GM23338 (cell line): ENCODE data around the gene FKBP5. TPM values are rescaled to one million over a fixed set of nuclear protein-coding genes. Genes with fewer than 3 reads are reported as not detected.

Experiments
- ATAC-seq: fragments of 200-7000 bp; cut with Tn5 transposase; 3 replicates; pipeline ENCODE4 v1.9.1; 2020
- DNase-seq: peaks from one replicate; pipeline ENCODE4 v3.0.0-alpha.2; 2015; ENCODE audit warnings: low spot score
- H2AFZ ChIP-seq: fragments of 200-600 bp; sonication (generic); 2 replicates; pipeline ENCODE4 v1.8.0; 2016; ENCODE audit warnings: antibody characterized with exemption, mild to moderate bottlenecking, moderate library complexity
- H3F3A ChIP-seq: fragments of 200-600 bp; sonication (generic); replicated peaks from 2 replicates; pipeline ENCODE4 v1.8.0; 2017; ENCODE audit warnings: antibody characterized with exemption, mixed run types, low read depth
- H3K27ac ChIP-seq: fragments of 200-600 bp; sonication (generic); 2 replicates; pipeline ENCODE4 v1.6.1; 2016; ENCODE audit warnings: low read depth
- H3K27me3 ChIP-seq: fragments of 200-600 bp; sonication (generic); 2 replicates; pipeline ENCODE4 v1.8.0; 2016; ENCODE audit warnings: mild to moderate bottlenecking, mixed run types, moderate library complexity; ENCODE audit not compliant: insufficient read depth
- H3K36me3 ChIP-seq: fragments of 200-600 bp; sonication (generic); 2 replicates; pipeline ENCODE4 v1.8.0; 2016; ENCODE audit warnings: mild to moderate bottlenecking; ENCODE audit not compliant: insufficient read depth
- H3K4me1 ChIP-seq: fragments of 200-600 bp; sonication (generic); 2 replicates; pipeline ENCODE4 v1.8.0; 2016; ENCODE audit warnings: mild to moderate bottlenecking, moderate library complexity; ENCODE audit not compliant: insufficient read depth
- H3K4me2 ChIP-seq: fragments of 200-600 bp; sonication (generic); 2 replicates; pipeline ENCODE4 v1.7.1; 2017; ENCODE audit warnings: mixed run types
- H3K4me3 ChIP-seq: fragments of 200-600 bp; sonication (generic); 2 replicates; pipeline ENCODE4 v1.6.1; 2016; ENCODE audit warnings: mixed run types
- H3K79me2 ChIP-seq: fragments of 200-600 bp; sonication (generic); replicated peaks from 2 replicates; pipeline ENCODE4 v1.8.0; 2017; ENCODE audit warnings: mild to moderate bottlenecking; ENCODE audit not compliant: insufficient read depth
- H3K9me2 ChIP-seq: fragments of 200-600 bp; sonication (generic); 2 replicates; pipeline ENCODE4 v1.8.0; 2017; ENCODE audit not compliant: insufficient read depth
- H4K20me1 ChIP-seq: fragments of 200-600 bp; sonication (generic); replicated peaks from 2 replicates; pipeline ENCODE4 v1.8.0; 2017; ENCODE audit warnings: mild to moderate bottlenecking; ENCODE audit not compliant: insufficient read depth
- H3K27ac Mint-ChIP-seq: 2 replicates; pipeline ENCODE4 v1.8.0; 2020; ENCODE audit warnings: inconsistent platforms, mild to moderate bottlenecking, moderate library complexity, mixed read lengths
- H3K27me3 Mint-ChIP-seq: 3 replicates; pipeline ENCODE4 v1.8.0; 2022; ENCODE audit warnings: low read depth, mild to moderate bottlenecking, moderate library complexity, mixed read lengths, inconsistent platforms; ENCODE audit not compliant: insufficient read depth, poor library complexity
- H3K36me3 Mint-ChIP-seq: 3 replicates; pipeline ENCODE4 v1.8.0; 2021; ENCODE audit warnings: low read depth, mild to moderate bottlenecking, inconsistent platforms, moderate library complexity, mixed read lengths
- H3K4me1 Mint-ChIP-seq: 3 replicates; pipeline ENCODE4 v1.8.0; 2020; ENCODE audit warnings: mild to moderate bottlenecking, inconsistent platforms, mixed read lengths
- H3K4me3 Mint-ChIP-seq: 3 replicates; pipeline ENCODE4 v1.8.0; 2021; ENCODE audit warnings: moderate library complexity, mild to moderate bottlenecking, inconsistent platforms, mixed read lengths
- H3K9me3 Mint-ChIP-seq: 3 replicates; pipeline ENCODE4 v1.8.0; 2020; ENCODE audit warnings: moderate library complexity, mild to moderate bottlenecking, inconsistent platforms, mixed read lengths
- CREB1 ChIP-seq: fragments of 250-450 bp; sonication (Bioruptor Pico); IDR thresholded peaks from 2 replicates; pipeline ENCODE4 v1.5.0; 2020; ENCODE audit warnings: low read depth, mild to moderate bottlenecking, moderate library complexity
- CTCF ChIP-seq, 2 experiments: fragments of 200-600 bp in 1 of 2; sonication (generic) in 1 of 2; conservative IDR thresholded peaks; 2 replicates each; pipeline versions ENCODE4 v1.5.1 to v1.6.1; 2016 to 2017; ENCODE audit warnings: antibody characterized with exemption in 2 of 2, low read depth in 2 of 2, mild to moderate bottlenecking in 2 of 2, moderate library complexity in 1 of 2
- EZH2 ChIP-seq: fragments of 200-600 bp; sonication (generic); IDR thresholded peaks from one replicate; pipeline ENCODE4 v1.8.0; 2017; ENCODE audit warnings: antibody characterized with exemption, mild to moderate bottlenecking, low read depth; ENCODE audit not compliant: unreplicated experiment
- EZH2phosphoT487 ChIP-seq: fragments of 200-600 bp; sonication (generic); IDR thresholded peaks from one replicate; pipeline ENCODE4 v1.8.1; 2018; ENCODE audit warnings: antibody characterized with exemption; ENCODE audit not compliant: unreplicated experiment
- JUNB ChIP-seq: IDR thresholded peaks from one replicate; pipeline ENCODE4 v1.6.1; 2016; ENCODE audit warnings: antibody characterized with exemption; ENCODE audit not compliant: unreplicated experiment
- NANOG ChIP-seq: IDR thresholded peaks from 2 replicates; pipeline ENCODE4 v1.6.1; 2016; ENCODE audit warnings: antibody characterized with exemption, borderline replicate concordance
- POLR2AphosphoS5 ChIP-seq: IDR thresholded peaks from 2 replicates; pipeline ENCODE4 v1.6.1; 2016; ENCODE audit warnings: antibody characterized with exemption, low read depth
- STAT1 ChIP-seq: IDR thresholded peaks from one replicate; pipeline ENCODE4 v1.6.1; 2016; ENCODE audit warnings: antibody characterized with exemption; ENCODE audit not compliant: unreplicated experiment
- ZNF114 ChIP-seq: fragments of 250-450 bp; sonication (Bioruptor Pico); IDR thresholded peaks from 2 replicates; pipeline ENCODE4 v1.5.0; 2020; ENCODE audit warnings: mild to moderate bottlenecking, moderate library complexity
- ZNF331 ChIP-seq: fragments of 250-450 bp; sonication (Bioruptor Pico); IDR thresholded peaks from 2 replicates; pipeline ENCODE4 v1.5.0; 2020; ENCODE audit warnings: low read depth, mild to moderate bottlenecking, moderate library complexity
- polyA plus RNA-seq: library from polyadenylated mRNA; unstranded; fragments of >200 nt; fragmentation: Nextera tagmentation; extraction: Ambion mirVana; gene quantifications from 2 replicates; pipeline ENCODE4 v1.2.1, GENCODE V29; 2016
- total RNA-seq: library from RNA; depleted of rRNA; stranded (reverse); fragments of >200 nt; shearing (Covaris generic); gene quantifications from 2 replicates; pipeline ENCODE4 v1.2.3, GENCODE V29; 2014
- TF ChIP-seq, protein P1 (sequence below): fragments of 250-450 bp; sonication (Bioruptor Pico); IDR thresholded peaks from 2 replicates; pipeline ENCODE4 v1.5.0; 2020; ENCODE audit warnings: mild to moderate bottlenecking, moderate library complexity
- TF ChIP-seq, protein P2 (sequence below): IDR thresholded peaks from 2 replicates; pipeline ENCODE4 v1.6.1; 2016; ENCODE audit warnings: antibody characterized with exemption
- TF ChIP-seq, protein P3 (sequence below): IDR thresholded peaks from one replicate; pipeline ENCODE4 v1.6.1; 2018; ENCODE audit warnings: antibody characterized with exemption; ENCODE audit not compliant: unreplicated experiment

Gene FKBP5
- total and polyA plus RNA-seq, 2 experiments from 2014 or later = 19.8 to 28.6 TPM

DNA sequence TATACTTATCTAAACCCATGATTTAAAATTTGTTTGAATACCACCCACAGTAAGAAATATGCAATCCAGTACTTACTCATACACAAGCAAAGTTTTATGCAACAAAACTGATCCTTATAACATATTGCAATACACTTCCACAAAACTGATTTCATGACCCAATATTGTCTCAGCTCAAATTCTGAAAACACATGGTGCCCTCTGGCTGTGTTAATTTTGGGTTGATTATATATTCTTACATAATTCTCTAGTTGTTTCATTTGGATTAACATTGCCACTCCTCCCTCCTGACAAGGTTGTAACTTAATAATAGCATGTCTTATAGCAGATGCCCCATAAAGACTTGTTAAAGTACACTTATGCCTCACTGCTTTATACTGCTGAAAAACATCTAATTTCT, 103.1 kb downstream of the FKBP5 start:
- ATAC-seq (no peak), DNase-seq (no peak)
- Histone ChIP-seq H3K36me3 (no peaks in the 10 kb centered on the region; the same call in 1 of the 2 replicates), H3K27me3 (no peaks in the 10 kb centered on the region), H2AFZ (no peak overlapping the region), H3K4me2 (no peak overlapping the region), H3K4me1 (no peaks in the 10 kb centered on the region), H3F3A (no peaks in the 10 kb centered on the region), H3K27ac (no peak overlapping the region), H3K9me2 (no peaks in the 10 kb centered on the region), H3K4me3 (no peak overlapping the region), H3K79me2 (no peaks in the 10 kb centered on the region), H4K20me1 (no peaks in the 10 kb centered on the region; the same call in 1 of the 2 replicates)
- H3K4me1 Mint-ChIP-seq = peaks cover 4% of the 10 kb centered on the region; the same call in 1 of the 3 replicates
- peaks cover 5% of the 10 kb centered on the region for H3K27me3 Mint-ChIP-seq
- TF ChIP-seq, protein P1, sequence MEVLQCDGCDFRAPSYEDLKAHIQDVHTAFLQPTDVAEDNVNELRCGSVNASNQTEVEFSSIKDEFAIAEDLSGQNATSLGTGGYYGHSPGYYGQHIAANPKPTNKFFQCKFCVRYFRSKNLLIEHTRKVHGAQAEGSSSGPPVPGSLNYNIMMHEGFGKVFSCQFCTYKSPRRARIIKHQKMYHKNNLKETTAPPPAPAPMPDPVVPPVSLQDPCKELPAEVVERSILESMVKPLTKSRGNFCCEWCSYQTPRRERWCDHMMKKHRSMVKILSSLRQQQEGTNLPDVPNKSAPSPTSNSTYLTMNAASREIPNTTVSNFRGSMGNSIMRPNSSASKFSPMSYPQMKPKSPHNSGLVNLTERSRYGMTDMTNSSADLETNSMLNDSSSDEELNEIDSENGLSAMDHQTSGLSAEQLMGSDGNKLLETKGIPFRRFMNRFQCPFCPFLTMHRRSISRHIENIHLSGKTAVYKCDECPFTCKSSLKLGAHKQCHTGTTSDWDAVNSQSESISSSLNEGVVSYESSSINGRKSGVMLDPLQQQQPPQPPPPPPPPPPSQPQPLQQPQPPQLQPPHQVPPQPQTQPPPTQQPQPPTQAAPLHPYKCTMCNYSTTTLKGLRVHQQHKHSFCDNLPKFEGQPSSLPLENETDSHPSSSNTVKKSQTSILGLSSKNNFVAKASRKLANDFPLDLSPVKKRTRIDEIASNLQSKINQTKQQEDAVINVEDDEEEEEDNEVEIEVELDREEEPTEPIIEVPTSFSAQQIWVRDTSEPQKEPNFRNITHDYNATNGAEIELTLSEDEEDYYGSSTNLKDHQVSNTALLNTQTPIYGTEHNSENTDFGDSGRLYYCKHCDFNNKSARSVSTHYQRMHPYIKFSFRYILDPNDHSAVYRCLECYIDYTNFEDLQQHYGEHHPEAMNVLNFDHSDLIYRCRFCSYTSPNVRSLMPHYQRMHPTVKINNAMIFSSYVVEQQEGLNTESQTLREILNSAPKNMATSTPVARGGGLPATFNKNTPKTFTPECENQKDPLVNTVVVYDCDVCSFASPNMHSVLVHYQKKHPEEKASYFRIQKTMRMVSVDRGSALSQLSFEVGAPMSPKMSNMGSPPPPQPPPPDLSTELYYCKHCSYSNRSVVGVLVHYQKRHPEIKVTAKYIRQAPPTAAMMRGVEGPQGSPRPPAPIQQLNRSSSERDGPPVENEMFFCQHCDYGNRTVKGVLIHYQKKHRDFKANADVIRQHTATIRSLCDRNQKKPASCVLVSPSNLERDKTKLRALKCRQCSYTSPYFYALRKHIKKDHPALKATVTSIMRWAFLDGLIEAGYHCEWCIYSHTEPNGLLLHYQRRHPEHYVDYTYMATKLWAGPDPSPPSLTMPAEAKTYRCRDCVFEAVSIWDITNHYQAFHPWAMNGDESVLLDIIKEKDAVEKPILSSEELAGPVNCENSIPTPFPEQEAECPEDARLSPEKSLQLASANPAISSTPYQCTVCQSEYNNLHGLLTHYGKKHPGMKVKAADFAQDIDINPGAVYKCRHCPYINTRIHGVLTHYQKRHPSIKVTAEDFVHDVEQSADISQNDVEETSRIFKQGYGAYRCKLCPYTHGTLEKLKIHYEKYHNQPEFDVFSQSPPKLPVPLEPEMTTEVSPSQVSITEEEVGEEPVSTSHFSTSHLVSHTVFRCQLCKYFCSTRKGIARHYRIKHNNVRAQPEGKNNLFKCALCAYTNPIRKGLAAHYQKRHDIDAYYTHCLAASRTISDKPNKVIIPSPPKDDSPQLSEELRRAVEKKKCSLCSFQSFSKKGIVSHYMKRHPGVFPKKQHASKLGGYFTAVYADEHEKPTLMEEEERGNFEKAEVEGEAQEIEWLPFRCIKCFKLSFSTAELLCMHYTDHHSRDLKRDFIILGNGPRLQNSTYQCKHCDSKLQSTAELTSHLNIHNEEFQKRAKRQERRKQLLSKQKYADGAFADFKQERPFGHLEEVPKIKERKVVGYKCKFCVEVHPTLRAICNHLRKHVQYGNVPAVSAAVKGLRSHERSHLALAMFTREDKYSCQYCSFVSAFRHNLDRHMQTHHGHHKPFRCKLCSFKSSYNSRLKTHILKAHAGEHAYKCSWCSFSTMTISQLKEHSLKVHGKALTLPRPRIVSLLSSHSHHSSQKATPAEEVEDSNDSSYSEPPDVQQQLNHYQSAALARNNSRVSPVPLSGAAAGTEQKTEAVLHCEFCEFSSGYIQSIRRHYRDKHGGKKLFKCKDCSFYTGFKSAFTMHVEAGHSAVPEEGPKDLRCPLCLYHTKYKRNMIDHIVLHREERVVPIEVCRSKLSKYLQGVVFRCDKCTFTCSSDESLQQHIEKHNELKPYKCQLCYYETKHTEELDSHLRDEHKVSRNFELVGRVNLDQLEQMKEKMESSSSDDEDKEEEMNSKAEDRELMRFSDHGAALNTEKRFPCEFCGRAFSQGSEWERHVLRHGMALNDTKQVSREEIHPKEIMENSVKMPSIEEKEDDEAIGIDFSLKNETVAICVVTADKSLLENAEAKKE = no peak
- TF ChIP-seq CREB1 = no peak
- TF ChIP-seq JUNB = no peak
- no peak for TF ChIP-seq NANOG
- TF ChIP-seq CTCF (conservative IDR thresholded peaks at IDR 0.05; ENCODE audit: low read depth in 2 of 2) = no peak
- TF ChIP-seq, protein P2, sequence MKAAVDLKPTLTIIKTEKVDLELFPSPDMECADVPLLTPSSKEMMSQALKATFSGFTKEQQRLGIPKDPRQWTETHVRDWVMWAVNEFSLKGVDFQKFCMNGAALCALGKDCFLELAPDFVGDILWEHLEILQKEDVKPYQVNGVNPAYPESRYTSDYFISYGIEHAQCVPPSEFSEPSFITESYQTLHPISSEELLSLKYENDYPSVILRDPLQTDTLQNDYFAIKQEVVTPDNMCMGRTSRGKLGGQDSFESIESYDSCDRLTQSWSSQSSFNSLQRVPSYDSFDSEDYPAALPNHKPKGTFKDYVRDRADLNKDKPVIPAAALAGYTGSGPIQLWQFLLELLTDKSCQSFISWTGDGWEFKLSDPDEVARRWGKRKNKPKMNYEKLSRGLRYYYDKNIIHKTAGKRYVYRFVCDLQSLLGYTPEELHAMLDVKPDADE = no peak
- TF ChIP-seq ZNF331 (CRISPR knock-in tag) = no peak
- TF ChIP-seq, protein P3, sequence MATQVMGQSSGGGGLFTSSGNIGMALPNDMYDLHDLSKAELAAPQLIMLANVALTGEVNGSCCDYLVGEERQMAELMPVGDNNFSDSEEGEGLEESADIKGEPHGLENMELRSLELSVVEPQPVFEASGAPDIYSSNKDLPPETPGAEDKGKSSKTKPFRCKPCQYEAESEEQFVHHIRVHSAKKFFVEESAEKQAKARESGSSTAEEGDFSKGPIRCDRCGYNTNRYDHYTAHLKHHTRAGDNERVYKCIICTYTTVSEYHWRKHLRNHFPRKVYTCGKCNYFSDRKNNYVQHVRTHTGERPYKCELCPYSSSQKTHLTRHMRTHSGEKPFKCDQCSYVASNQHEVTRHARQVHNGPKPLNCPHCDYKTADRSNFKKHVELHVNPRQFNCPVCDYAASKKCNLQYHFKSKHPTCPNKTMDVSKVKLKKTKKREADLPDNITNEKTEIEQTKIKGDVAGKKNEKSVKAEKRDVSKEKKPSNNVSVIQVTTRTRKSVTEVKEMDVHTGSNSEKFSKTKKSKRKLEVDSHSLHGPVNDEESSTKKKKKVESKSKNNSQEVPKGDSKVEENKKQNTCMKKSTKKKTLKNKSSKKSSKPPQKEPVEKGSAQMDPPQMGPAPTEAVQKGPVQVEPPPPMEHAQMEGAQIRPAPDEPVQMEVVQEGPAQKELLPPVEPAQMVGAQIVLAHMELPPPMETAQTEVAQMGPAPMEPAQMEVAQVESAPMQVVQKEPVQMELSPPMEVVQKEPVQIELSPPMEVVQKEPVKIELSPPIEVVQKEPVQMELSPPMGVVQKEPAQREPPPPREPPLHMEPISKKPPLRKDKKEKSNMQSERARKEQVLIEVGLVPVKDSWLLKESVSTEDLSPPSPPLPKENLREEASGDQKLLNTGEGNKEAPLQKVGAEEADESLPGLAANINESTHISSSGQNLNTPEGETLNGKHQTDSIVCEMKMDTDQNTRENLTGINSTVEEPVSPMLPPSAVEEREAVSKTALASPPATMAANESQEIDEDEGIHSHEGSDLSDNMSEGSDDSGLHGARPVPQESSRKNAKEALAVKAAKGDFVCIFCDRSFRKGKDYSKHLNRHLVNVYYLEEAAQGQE = no peak
- no peak for TF ChIP-seq EZH2phosphoT487
- TF ChIP-seq ZNF114 = no peak
- TF ChIP-seq POLR2AphosphoS5 = no peak
- TF ChIP-seq STAT1 = no peak
- no peak for TF ChIP-seq EZH2
- no peak overlapping the region for H3K27ac Mint-ChIP-seq
- peaks cover 12% of the 10 kb centered on the region; the same call in 2 of the 3 replicates for H3K36me3 Mint-ChIP-seq
- no peak overlapping the region for H3K4me3 Mint-ChIP-seq
- H3K9me3 Mint-ChIP-seq = no peaks in the 10 kb centered on the region
